Keratinocyte (primary cell): ENCODE measurements around the gene IFT122.

ENCODE experiments used
- EZH2 ChIP-seq: IDR thresholded peaks from one replicate; pipeline ENCODE4 v1.6.1; 2012; ENCODE audit warnings: inconsistent platforms, mild to moderate bottlenecking, low read length, moderate library complexity
- TF ChIP-seq, protein P1 (sequence below), 3 experiments: IDR thresholded peaks in 1 of 3; conservative IDR thresholded peaks in 1 of 3; optimal IDR thresholded peaks in 1 of 3; 2 replicates in 2 of 3; 3 replicates in 1 of 3; pipeline versions ENCODE3 to v1.5.1; 2011; ENCODE audit warnings: low read length in 3 of 3, mild to moderate bottlenecking in 3 of 3, moderate library complexity in 2 of 3, control low read depth in 1 of 3, inconsistent platforms in 1 of 3; ENCODE audit not compliant: insufficient read depth in 2 of 3; ENCODE audit errors: extremely low read depth in 1 of 3

- TF ChIP-seq, protein P1, sequence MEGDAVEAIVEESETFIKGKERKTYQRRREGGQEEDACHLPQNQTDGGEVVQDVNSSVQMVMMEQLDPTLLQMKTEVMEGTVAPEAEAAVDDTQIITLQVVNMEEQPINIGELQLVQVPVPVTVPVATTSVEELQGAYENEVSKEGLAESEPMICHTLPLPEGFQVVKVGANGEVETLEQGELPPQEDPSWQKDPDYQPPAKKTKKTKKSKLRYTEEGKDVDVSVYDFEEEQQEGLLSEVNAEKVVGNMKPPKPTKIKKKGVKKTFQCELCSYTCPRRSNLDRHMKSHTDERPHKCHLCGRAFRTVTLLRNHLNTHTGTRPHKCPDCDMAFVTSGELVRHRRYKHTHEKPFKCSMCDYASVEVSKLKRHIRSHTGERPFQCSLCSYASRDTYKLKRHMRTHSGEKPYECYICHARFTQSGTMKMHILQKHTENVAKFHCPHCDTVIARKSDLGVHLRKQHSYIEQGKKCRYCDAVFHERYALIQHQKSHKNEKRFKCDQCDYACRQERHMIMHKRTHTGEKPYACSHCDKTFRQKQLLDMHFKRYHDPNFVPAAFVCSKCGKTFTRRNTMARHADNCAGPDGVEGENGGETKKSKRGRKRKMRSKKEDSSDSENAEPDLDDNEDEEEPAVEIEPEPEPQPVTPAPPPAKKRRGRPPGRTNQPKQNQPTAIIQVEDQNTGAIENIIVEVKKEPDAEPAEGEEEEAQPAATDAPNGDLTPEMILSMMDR (optimal IDR thresholded peaks at IDR 0.05 in 1 of 3, IDR thresholded peaks at IDR 0.05 in 1 of 3, conservative IDR thresholded peaks at IDR 0.05 in 1 of 3; ENCODE audit: extremely low read depth in 1 of 3, insufficient read depth in 2 of 3, low read length in 3 of 3) = no peak
- no peak for TF ChIP-seq EZH2
These were observed 23.1 kb downstream of the IFT122 start for GRCh38 chr3:129463094-129463493.
